Globus pallidus (tissue), 1 donor: ENCODE results near the gene SERPINB10.

Experiments
- DNase-seq: peaks from one replicate; pipeline ENCODE4 v3.0.0-alpha.2; 2015; ENCODE audit warnings: low spot score

Gene SERPINB10, protein sequence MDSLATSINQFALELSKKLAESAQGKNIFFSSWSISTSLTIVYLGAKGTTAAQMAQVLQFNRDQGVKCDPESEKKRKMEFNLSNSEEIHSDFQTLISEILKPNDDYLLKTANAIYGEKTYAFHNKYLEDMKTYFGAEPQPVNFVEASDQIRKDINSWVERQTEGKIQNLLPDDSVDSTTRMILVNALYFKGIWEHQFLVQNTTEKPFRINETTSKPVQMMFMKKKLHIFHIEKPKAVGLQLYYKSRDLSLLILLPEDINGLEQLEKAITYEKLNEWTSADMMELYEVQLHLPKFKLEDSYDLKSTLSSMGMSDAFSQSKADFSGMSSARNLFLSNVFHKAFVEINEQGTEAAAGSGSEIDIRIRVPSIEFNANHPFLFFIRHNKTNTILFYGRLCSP

GRCh38 chr18:63907664-63908063, at the start of gene SERPINB10:
Gene SERPINB10 (plus strand): TSS chr18:63907958. CDS start chr18:63915511, 7,553 bp downstream.
- DNase-seq = no peak

GRCh38 chr18:63858456-63858855, 49.3 kb upstream of the SERPINB10 start:
- DNase-seq = no peak

- DNase-seq = no peak
Observed at GRCh38 chr18:63859781-63860475, 47.8 kb upstream of the SERPINB10 start.

DNA sequence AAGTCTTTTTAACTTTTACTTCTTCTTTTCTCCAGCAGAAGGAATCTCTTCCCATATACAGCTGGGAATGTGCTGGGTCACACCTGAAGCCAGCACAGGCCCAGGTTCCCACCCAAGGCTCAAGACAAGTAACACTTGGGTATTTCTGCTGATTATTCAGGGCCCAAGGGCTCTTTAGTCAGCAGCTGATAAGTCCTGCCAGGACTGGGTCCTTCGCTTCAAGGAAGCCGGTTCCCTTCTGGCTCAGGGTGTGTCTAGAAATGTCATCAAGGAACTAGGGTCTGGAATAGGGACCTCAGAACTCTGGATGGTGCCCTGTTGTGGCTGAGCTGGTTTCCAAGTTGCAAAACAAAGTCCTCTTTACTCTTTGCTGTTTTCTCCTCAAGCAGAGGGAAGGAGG, 47.2 kb upstream of the SERPINB10 start:
- DNase-seq = no peak

- no peak for DNase-seq
Observed at GRCh38 chr18:63867368-63868125, 40.2 kb upstream of the SERPINB10 start.

- no peak for DNase-seq
Observed at GRCh38 chr18:63868546-63868945, 39.2 kb upstream of the SERPINB10 start.

DNA sequence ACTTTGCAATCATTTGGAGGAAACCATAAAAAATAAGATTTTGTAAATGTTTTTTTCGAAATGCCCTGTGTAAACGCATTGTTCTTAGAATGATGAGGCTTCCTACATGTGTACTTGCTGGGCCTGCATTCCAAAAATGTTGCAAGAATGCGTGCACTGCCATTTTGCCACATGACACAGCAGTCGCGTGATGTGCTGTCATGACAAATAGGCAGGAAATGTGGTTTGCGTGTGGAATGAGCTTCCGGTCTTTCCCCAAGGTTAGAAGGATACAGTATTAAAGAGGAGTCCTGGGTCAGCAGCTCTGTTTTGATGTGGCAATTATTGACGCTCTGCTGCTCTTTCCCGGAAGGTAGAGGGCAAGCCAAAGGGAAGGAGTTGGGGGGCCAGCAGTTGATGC, 38.4 kb upstream of the SERPINB10 start:
- DNase-seq = no peak

GRCh38 chr18:63869851-63870250, 37.9 kb upstream of the SERPINB10 start:
- DNase-seq = no peak

DNA sequence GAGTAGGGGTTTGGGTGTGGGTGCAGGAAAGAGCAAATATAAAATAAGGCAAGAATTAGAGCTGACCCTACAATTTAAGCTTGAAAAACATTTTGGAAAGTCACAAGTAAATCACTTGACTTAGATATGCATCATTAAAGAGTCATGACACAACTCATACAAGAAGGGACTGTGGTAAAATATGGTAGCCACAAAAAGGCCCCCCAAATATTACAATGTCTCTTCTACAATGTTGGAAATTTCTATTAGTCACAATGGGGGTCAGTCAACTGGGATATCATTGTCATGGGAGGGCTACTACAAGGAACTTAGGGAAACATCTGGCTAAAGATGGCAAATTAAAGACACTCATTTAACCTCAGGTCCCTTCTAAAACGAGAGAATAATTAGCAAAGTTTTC, 35.9 kb upstream of the SERPINB10 start:
- no peak for DNase-seq

DNA sequence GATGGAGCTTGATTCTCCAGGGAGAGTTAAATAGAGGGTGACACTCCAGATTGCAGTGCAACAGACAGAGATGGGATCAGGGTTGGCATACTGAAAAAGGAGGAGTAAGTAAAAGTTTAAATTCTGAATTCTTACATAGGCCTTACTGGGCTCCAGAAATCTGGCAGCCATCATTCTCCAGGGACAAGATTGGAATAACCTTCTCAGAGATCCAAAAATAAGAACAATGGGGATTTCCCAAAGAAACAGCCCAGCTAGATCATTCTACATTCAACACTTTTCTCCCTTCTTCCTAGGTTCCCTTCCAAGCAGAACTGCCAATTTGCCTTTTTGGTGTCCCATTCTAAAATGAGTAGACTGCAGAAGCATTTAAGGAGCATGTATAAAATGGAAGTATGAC, 35.2 kb upstream of the SERPINB10 start:
- no peak for DNase-seq

GRCh38 chr18:63878343-63878742, 29.4 kb upstream of the SERPINB10 start:
- DNase-seq = no peak

GRCh38 chr18:63878925-63879324, 28.8 kb upstream of the SERPINB10 start:
- no peak for DNase-seq

- DNase-seq = no peak
Observed at GRCh38 chr18:63879709-63880108, 28.0 kb upstream of the SERPINB10 start.

- DNase-seq = no peak
Observed at GRCh38 chr18:63881851-63882250, 25.9 kb upstream of the SERPINB10 start.

DNA sequence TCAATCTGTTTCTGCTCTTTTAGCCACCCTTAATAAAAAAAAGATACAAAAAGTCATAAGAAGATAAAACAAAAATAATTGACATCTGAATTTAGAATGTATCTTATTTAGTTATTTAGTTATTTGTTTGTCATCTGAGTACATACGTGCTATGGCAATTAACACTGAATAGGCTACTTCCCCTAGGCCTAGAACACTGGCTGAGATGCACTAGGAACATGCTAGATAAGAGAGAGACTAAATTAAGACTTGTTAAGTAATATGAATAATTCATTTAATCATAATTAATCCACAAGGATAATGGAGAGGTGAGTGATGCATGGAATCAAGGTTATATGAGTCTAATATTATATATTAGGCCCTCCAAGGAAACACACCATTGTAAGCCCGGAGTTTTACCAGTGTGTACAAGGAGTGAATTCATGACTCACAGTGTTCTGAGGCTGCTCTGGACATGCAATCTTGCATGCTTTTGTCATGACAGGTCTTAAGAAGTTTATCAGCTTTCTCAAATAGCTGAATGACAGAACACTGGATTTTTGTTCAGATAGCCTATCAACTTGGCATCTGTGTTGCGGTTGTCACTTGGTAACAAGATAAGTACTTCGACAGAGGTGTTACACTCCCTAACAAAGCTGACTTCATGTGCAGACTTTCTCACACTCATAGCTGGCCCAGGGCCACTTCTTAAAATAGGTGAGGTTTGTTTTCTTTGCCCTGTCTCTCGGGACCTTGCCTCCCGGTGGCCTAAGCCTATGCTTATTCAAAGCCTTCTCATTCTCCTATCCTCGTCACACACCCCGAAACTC, 25.2 kb upstream of the SERPINB10 start:
- no peak for DNase-seq

- no peak for DNase-seq
Observed at GRCh38 chr18:63883617-63884016, 24.1 kb upstream of the SERPINB10 start.

GRCh38 chr18:63887424-63887823, 20.3 kb upstream of the SERPINB10 start, which contains the start of gene SERPINB2:
Gene SERPINB2 (plus strand): TSS chr18:63887705. CDS start chr18:63891445, 3,740 bp downstream.
- DNase-seq = no peak

GRCh38 chr18:63888470-63889190, 19.1 kb upstream of the SERPINB10 start:
- no peak for DNase-seq

- DNase-seq = no peak
Observed at GRCh38 chr18:63889626-63890025, 18.1 kb upstream of the SERPINB10 start.

- no peak for DNase-seq
Observed at GRCh38 chr18:63890237-63890949, 17.4 kb upstream of the SERPINB10 start.
